GM21515 (cell line): ENCODE results near the gene APOM.

Experiments used
- ATAC-seq: cut with Tn5 transposase; IDR thresholded peaks from one replicate; pipeline ENCODE4 v1.9.1; 2021; ENCODE audit not compliant: unreplicated experiment

APOM gene

DNA sequence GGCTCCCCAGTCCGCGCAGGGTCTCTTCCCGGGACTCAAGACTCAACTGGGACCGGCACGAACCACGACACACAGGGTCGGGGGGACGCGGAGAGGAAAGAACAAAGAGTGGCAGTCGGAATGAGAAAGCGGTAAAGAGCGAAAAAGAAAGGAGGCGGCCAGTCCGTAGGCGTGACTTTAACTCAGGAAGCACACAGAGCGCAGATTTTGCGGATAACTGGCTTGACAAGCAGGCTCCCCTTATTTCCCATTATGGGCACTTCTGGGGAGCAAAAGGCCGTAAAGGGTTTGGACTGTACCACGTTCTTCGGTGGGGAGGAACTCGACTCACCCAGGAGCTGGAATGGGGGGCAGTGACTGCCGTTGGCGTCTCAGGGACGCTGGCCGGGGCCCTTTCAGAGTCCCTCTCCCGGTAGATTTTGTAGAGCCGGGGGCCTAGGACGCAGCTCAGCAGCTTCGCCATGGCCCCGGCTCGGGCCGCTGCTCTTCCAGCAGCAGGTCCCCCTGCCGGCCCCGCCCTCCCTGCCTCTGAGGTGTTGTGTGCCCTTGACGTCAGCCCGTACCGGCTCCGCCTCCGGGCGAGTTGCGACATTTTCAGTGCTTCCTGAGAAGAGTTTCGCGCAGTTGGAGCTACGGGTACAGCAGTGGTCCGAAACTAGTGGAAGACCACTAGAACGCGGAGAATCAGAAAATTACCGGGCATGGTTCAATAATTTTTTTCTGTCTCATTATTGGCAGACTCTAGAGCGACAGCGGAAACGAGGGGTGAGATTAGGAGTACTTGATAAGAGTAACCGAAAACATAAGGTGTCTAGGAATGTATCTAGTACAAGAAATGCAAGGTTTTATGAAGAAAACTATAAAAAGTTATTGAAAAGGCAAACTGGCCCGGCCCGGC, 47.4 kb downstream of the APOM start, which contains the start of gene ABHD16A:
TSS of gene ABHD16A (minus strand) at position 506 of the 898 bp plus-strand sequence. CDS start at position 463, 43 bp downstream.
- peak; percentile 71 for ATAC-seq

DNA sequence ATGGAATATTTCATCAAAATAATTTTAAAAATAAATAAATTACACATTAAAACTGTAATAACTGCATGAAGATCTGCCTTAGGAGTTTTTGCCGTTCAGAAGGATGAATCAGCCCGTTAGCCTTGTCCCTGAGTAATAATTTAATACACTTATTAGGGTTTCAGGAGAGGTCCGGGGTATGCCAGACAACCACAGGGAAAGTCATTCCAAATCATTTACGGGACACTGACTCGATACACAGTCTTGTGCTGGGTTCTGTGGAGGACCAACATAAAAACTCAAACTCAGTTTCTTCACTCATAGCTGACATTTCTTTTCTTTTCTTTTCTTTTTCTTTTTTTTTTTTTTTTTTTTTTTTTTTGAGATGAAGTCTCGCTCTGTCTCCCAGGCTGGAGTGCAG, 50.2 kb downstream of the APOM start:
- ATAC-seq = no peak

DNA sequence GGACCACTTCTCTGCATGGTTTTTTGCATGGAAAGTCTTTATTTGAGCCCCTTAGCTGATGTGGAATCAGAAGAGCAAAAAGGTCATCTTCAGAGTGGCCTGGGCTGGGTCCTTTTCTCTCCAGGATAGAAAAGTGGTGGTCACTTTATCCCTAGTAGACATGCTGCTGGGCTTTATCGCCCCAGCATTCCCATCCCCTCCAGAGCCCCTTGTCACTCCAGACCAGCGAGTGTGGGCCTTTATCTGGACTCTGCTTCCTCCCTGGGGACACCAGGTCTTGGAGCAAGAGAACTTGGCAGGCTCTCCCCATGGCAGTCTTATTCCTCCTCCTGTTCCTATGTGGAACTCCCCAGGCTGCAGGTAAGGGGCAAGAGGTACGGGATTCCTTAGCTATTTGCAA, 50.9 kb downstream of the APOM start, which contains the start of gene LY6G6F:
TSS of gene LY6G6F (plus strand) at position 268 of the 400 bp plus-strand sequence. CDS start at position 309, 41 bp downstream.
- no peak for ATAC-seq

DNA sequence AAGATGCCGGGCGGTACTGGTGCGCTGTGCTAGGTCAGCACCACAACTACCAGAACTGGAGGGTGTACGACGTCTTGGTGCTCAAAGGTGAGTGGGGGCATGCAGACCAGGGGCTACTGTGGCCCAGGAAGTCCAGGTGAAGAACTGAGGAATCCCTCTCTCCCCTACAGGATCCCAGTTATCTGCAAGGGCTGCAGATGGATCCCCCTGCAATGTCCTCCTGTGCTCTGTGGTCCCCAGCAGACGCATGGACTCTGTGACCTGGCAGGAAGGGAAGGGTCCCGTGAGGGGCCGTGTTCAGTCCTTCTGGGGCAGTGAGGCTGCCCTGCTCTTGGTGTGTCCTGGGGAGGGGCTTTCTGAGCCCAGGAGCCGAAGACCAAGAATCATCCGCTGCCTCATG, 52.0 kb downstream of the APOM start:
- no peak for ATAC-seq
